HG02938 (cell line): ENCODE results near the gene IMMP2L.
A peak's percentile ranks its signal among the peaks of the same experiment; 100 is the strongest.

Source experiments
- ATAC-seq: cut with Tn5 transposase; IDR thresholded peaks from one replicate; pipeline ENCODE4 v1.9.1; 2021; ENCODE audit warnings: mild to moderate bottlenecking, moderate library complexity; ENCODE audit not compliant: unreplicated experiment

Gene IMMP2L

GRCh38 chr7:111112439-111112838 lies 449.9 kb downstream of the IMMP2L start:
- ATAC-seq, result no peak

- ATAC-seq, result no peak
Observed at GRCh38 chr7:111108496-111108895, 453.8 kb downstream of the IMMP2L start.

GRCh38 chr7:111108000-111108399 lies 454.3 kb downstream of the IMMP2L start:
- no peak for ATAC-seq

- no peak for ATAC-seq
Observed at GRCh38 chr7:111107579-111107978, 454.7 kb downstream of the IMMP2L start.

- peak; percentile 57 for ATAC-seq
Observed at GRCh38 chr7:111105269-111105668, 457.0 kb downstream of the IMMP2L start.

- ATAC-seq, result peak; percentile 39
Observed at GRCh38 chr7:111104710-111105109, 457.6 kb downstream of the IMMP2L start.

GRCh38 chr7:111103678-111104274 lies 458.5 kb downstream of the IMMP2L start:
- peak; percentile 54 for ATAC-seq

GRCh38 chr7:111103136-111103535 lies 459.2 kb downstream of the IMMP2L start:
- ATAC-seq, result no peak

- no peak for ATAC-seq
Observed at GRCh38 chr7:111101856-111102646, 460.2 kb downstream of the IMMP2L start.

GRCh38 chr7:111098926-111099250 lies 463.4 kb downstream of the IMMP2L start:
- no peak for ATAC-seq

- ATAC-seq, result peak; percentile 81
Observed at GRCh38 chr7:111098011-111098925, 464.0 kb downstream of the IMMP2L start.

GRCh38 chr7:111096997-111097396 lies 465.3 kb downstream of the IMMP2L start:
- no peak for ATAC-seq

GRCh38 chr7:111094419-111094818 lies 467.9 kb downstream of the IMMP2L start:
- ATAC-seq, result no peak

GRCh38 chr7:111093496-111093895 lies 468.8 kb downstream of the IMMP2L start:
- ATAC-seq, result no peak

GRCh38 chr7:111092406-111093236 lies 469.7 kb downstream of the IMMP2L start:
- ATAC-seq, result no peak

- ATAC-seq, result no peak
Observed at GRCh38 chr7:111091593-111092358, 470.5 kb downstream of the IMMP2L start.

GRCh38 chr7:111090846-111091245 lies 471.4 kb downstream of the IMMP2L start, which contains the start of gene LRRN3:
LRRN3 (plus strand) TSS chr7:111091127; CDS start chr7:111122773, 31,646 bp downstream.
- ATAC-seq, result no peak

- ATAC-seq, result peak; percentile 68
Observed at GRCh38 chr7:111089822-111090426, 472.4 kb downstream of the IMMP2L start.

GRCh38 chr7:111088328-111088727 lies 474.0 kb downstream of the IMMP2L start:
- ATAC-seq, result no peak
